Peyer's patch (tissue), 4 donors: Measurements from ENCODE around the gene MARS1. TPM values are rescaled to one million over a fixed set of nuclear protein-coding genes. Genes with fewer than 3 reads are reported as not detected.
A peak's percentile ranks its signal among the peaks of the same experiment; 100 is the strongest.

Source experiments
- DNase-seq, 3 donors: peaks; one replicate each; pipeline ENCODE4 v3.0.0-alpha.2; 2017 to 2019
- H3K27ac ChIP-seq, 4 donors: fragments of 200-600 bp; sonication (generic); one replicate each; pipeline ENCODE4 v1.5.1; 2016 to 2019
- H3K27me3 ChIP-seq, 2 donors: fragments of 200-600 bp; sonication (generic); one replicate each; pipeline ENCODE4 v1.5.1; 2019
- H3K36me3 ChIP-seq, 3 donors: fragments of 200-600 bp; sonication (generic); one replicate each; pipeline ENCODE4 v1.5.1; 2016 to 2019
- H3K4me1 ChIP-seq, 4 donors: fragments of 200-600 bp; sonication (generic); one replicate each; pipeline ENCODE4 v1.5.1; 2016 to 2019
- H3K4me3 ChIP-seq, 4 donors: fragments of 200-600 bp; sonication (generic); 1 replicate in 3 of 4; 2 replicates in 1 of 4; pipeline ENCODE4 v1.5.1; 2016 to 2019; ENCODE audit warnings: mild to moderate bottlenecking in 1 of 4
- H3K9me3 ChIP-seq, 4 donors: fragments of 200-600 bp; sonication (generic); one replicate each; pipeline ENCODE4 v1.5.1; 2016 to 2019; ENCODE audit warnings: mild to moderate bottlenecking in 1 of 4
- CTCF ChIP-seq, 6 experiments: fragments of 450-650 bp in 4 of 6; fragments of 200-600 bp in 2 of 6; sonication (generic) in 1 of 6; IDR thresholded peaks; one replicate each; pipeline ENCODE4 v1.5.1; 2017 to 2019; ENCODE audit warnings: antibody characterized with exemption in 6 of 6, mild to moderate bottlenecking in 3 of 6, moderate library complexity in 1 of 6
- POLR2A ChIP-seq, 2 donors: fragments of 450-650 bp; IDR thresholded peaks; one replicate each; pipeline ENCODE4 v1.5.1; 2017; ENCODE audit warnings: antibody characterized with exemption in 2 of 2, mild to moderate bottlenecking in 2 of 2, moderate library complexity in 2 of 2
- total RNA-seq, 4 donors: library from RNA; depleted of rRNA; stranded (reverse); fragments of >200 nt; gene quantifications; one replicate each; pipeline ENCODE4 v1.1.0, GENCODE V29; 2016

Gene MARS1
- total RNA-seq, 4 donors from 2014 or later = 40.6 to 97.4 (median 63.5) TPM

- Histone ChIP-seq H3K36me3 (peaks cover 0 to 31% (median 0%) of the 10 kb centered on the region in 3 donors), H3K4me3 (no peak overlapping the region), H3K27ac (peak overlapping the region in 1 of 4 donors; percentile 13), H3K9me3 (no peaks in the 10 kb centered on the region), H3K4me1 (peaks cover 0 to 16% (median 0%) of the 10 kb centered on the region in 4 donors), H3K27me3 (no peaks in the 10 kb centered on the region)
- TF ChIP-seq CTCF (IDR thresholded peaks at IDR 0.05) = no peak
- TF ChIP-seq POLR2A (IDR thresholded peaks at IDR 0.05) = no peak
- DNase-seq = no peak
These were observed 53.8 kb downstream of the MARS1 start for GRCh38 chr12:57541717-57542116.

- Histone ChIP-seq H3K4me1 (peaks cover 0 to 16% (median 0%) of the 10 kb centered on the region in 4 donors), H3K36me3 (peaks cover 0 to 16% (median 0%) of the 10 kb centered on the region in 3 donors), H3K27ac (no peak overlapping the region), H3K9me3 (no peaks in the 10 kb centered on the region), H3K27me3 (no peaks in the 10 kb centered on the region), H3K4me3 (no peak overlapping the region)
- no peak for DNase-seq
- TF ChIP-seq POLR2A (IDR thresholded peaks at IDR 0.05) = no peak
- no peak for TF ChIP-seq CTCF (IDR thresholded peaks at IDR 0.05)
These were observed 55.7 kb downstream of the MARS1 start for GRCh38 chr12:57543581-57543980.

GRCh38 chr12:57545809-57546437 lies 58.1 kb downstream of the MARS1 start:
- Histone ChIP-seq H3K9me3 (no peaks in the 10 kb centered on the region), H3K4me3 (peak overlapping the region; percentile 69 to 99 (median 86)), H3K4me1 (peaks cover 0 to 27% (median 3%) of the 10 kb centered on the region in 4 donors), H3K27me3 (no peaks in the 10 kb centered on the region), H3K36me3 (no peaks in the 10 kb centered on the region), H3K27ac (peak overlapping the region in 3 of 4 donors; percentile 85 to 96 (median 91))
- DNase-seq = peak in 2 of 3 donors; percentile 63 to 65
- no peak for TF ChIP-seq CTCF (IDR thresholded peaks at IDR 0.05)
- no peak for TF ChIP-seq POLR2A (IDR thresholded peaks at IDR 0.05)

DNA sequence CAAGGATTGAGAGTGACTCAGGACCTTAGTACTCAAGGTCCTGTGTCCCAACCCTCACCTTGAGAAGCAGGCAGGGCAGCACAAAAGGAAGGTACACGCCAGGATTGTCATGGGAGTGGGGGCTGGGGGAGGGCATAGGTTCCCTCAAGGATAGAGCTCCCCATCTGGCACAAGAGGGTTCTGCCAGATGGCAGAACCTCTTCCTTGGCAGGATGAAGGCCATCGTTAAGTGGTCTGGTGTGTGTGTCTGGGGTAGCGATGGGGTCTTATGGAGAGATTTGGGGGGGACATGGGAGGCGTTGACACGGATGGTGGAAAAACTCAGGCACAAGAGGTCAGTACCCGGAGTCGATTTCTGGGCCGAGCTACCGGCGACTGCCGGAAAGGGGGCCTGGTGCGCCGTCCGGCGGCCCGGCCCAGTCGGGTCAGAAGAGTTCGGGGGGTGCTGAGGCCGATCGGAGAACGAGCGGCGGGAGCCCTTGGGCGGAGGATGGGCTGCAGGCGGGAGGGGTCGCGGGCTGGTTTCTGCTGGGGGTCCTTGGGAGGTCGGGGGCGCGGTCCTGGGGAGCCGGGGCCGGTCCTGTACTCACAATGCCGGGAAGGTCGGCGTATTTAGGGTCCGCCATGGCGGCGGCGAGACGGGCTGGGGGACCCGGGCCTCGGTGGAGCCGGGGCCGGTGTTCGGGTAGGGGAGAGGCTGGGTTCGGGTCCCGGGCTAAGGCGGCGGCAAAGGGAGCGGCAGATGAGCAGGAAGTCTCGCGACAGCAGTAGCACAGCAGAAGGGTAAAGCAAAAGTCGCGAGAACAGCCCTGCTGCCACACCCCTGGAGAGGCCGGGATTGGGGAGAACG lies 58.8 kb downstream of the MARS1 start, which contains the start of gene DCTN2:
Gene DCTN2 (minus strand): TSS at position 755 of the 850 bp plus-strand sequence. CDS start 129 bp downstream, at position 626.
- peaks cover 0 to 27% (median 3%) of the 10 kb centered on the region in 4 donors for H3K4me1 ChIP-seq
- DNase-seq = peak; percentile 94 to 98 (median 95)
- H3K4me3 ChIP-seq = peak within 1 kb of the TSS; percentile 69 to 99 (median 86)
- no peaks in the 10 kb centered on the region for H3K9me3 ChIP-seq
- H3K27ac ChIP-seq = peak within 1 kb of the TSS; percentile 85 to 96 (median 89)
- TF ChIP-seq POLR2A (IDR thresholded peaks at IDR 0.05) (peak; percentile 60 to 76), CTCF (IDR thresholded peaks at IDR 0.05) (peak in 4 of 6 experiments; percentile 15 to 26 (median 24))
- H3K27me3 ChIP-seq = no peaks in the 10 kb centered on the region
- H3K36me3 ChIP-seq = no peaks in the 10 kb centered on the region

GRCh38 chr12:57547288-57548012 lies 59.6 kb downstream of the MARS1 start:
- H3K27me3 ChIP-seq = no peaks in the 10 kb centered on the region
- H3K4me1 ChIP-seq = peaks cover 0 to 27% (median 3%) of the 10 kb centered on the region in 4 donors
- no peaks in the 10 kb centered on the region for H3K9me3 ChIP-seq
- no peak for TF ChIP-seq CTCF (IDR thresholded peaks at IDR 0.05)
- no peak for TF ChIP-seq POLR2A (IDR thresholded peaks at IDR 0.05)
- H3K4me3 ChIP-seq = peak overlapping the region; percentile 69 to 99 (median 86)
- peak overlapping the region; percentile 85 to 96 (median 89) for H3K27ac ChIP-seq
- H3K36me3 ChIP-seq = no peaks in the 10 kb centered on the region
- DNase-seq = no peak
